Sigmoid colon (tissue), 7 donors: ENCODE data around the gene CPN2. TPM values are rescaled to one million over a fixed set of nuclear protein-coding genes. Genes with fewer than 3 reads are reported as not detected.

ENCODE experiments used
- DNase-seq: peaks from one replicate; pipeline ENCODE4 v3.0.0-alpha.2; 2019
- H3K27ac ChIP-seq, 4 donors: fragments of 200-600 bp; sonication (generic); one replicate each; pipeline ENCODE4 v1.5.1; 2016 to 2019; ENCODE audit warnings: mild to moderate bottlenecking in 1 of 4
- H3K27me3 ChIP-seq, 3 donors: fragments of 200-600 bp; sonication (generic); one replicate each; pipeline ENCODE4 v1.5.1; 2019; ENCODE audit warnings: mild to moderate bottlenecking in 1 of 3
- H3K36me3 ChIP-seq, 4 donors: fragments of 200-600 bp; sonication (generic); one replicate each; pipeline ENCODE4 v1.5.1; 2016 to 2019
- H3K4me1 ChIP-seq, 4 donors: fragments of 200-600 bp; sonication (generic); one replicate each; pipeline ENCODE4 v1.5.1; 2017 to 2019
- H3K4me3 ChIP-seq, 4 donors: fragments of 200-600 bp; sonication (generic); one replicate each; pipeline ENCODE4 v1.5.1; 2017 to 2019; ENCODE audit warnings: mild to moderate bottlenecking in 2 of 4, moderate library complexity in 1 of 4
- H3K9me3 ChIP-seq, 4 donors: fragments of 200-600 bp in 3 of 4; sonication (generic) in 3 of 4; one replicate each; pipeline versions ENCODE4 v1.5.1 to v1.6.1; 2013 to 2019
- EP300 ChIP-seq, 4 donors: sonication (generic); formaldehyde crosslinking; IDR thresholded peaks; one replicate each; pipeline ENCODE4 v1.6.1; 2017; ENCODE audit warnings: antibody characterized with exemption in 4 of 4
- POLR2A ChIP-seq, 2 donors: fragments of 450-650 bp; IDR thresholded peaks; one replicate each; pipeline ENCODE4 v1.6.1; 2016; ENCODE audit warnings: antibody characterized with exemption in 2 of 2, mild to moderate bottlenecking in 2 of 2, moderate library complexity in 2 of 2
- POLR2AphosphoS5 ChIP-seq, 4 donors: sonication (generic); formaldehyde crosslinking; IDR thresholded peaks; one replicate each; pipeline ENCODE4 v1.6.1; 2017; ENCODE audit warnings: antibody characterized with exemption in 4 of 4
- WGBS, 2 donors: extraction: QIAGEN DNeasy Blood & Tissue Kit; methylation state at CpG; one replicate each; pipeline ENCODE4 v1.1.7; 2013; 5-methylcytosine and 5-hydroxymethylcytosine counted together
- intact Hi-C: fragments of 100-400 bp; cut with DNase I; formaldehyde crosslinking; loops from one replicate; pipeline ENCODE4 v1.15.1; 2023
- polyA plus RNA-seq, 3 donors: library from polyadenylated mRNA; stranded (reverse); fragments of 200-250 nt; gene quantifications; one replicate each; pipeline ENCODE4 v1.2.3, GENCODE V29; 2013
- total RNA-seq, 4 donors: library from RNA; depleted of rRNA; stranded (reverse); fragments of >200 nt; gene quantifications; one replicate each; pipeline ENCODE4 v1.1.0, GENCODE V29; 2016
- TF ChIP-seq, protein P1 (sequence below), 4 experiments: fragments of 450-650 bp in 3 of 4; fragments of 200-600 bp in 1 of 4; IDR thresholded peaks; one replicate each; pipeline ENCODE4 v1.5.1; 2016 to 2019; ENCODE audit warnings: antibody characterized with exemption in 4 of 4, mild to moderate bottlenecking in 3 of 4, moderate library complexity in 2 of 4
- donor health status: healthy with polysubstance abuse.
- donor health status: Bipolar disorder and iron deficiency.
- donor health status: healthy.

Gene CPN2
- total and polyA plus RNA-seq, 7 donors = 0.01 TPM; not detected in 6

DNA sequence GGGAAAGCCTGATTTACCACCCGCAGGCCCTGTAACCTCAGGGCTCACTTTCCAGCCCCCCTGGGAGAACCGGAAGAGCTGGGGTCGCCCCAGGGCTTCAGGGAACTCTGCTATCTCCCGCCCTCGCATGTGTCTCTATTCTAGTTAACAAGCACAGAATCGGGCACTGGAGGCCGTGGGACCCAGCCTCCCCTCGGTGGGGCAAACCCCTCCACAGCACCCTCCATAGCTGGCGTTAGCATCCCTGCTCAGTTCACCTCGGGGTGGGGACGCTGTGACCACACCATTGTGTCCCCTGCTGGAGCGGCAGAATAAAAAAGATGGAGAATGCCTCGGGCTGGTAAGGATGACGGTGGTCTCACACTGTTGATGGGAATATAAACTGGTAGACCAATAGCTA, 21.9 kb upstream of the CPN2 start:
- WGBS, 2 donors = 93 to 95% methylated on average over 14 of the region's 14 CpGs
- DNase-seq = no peak
- intact Hi-C loops = no loop called here
- TF ChIP-seq, protein P1, sequence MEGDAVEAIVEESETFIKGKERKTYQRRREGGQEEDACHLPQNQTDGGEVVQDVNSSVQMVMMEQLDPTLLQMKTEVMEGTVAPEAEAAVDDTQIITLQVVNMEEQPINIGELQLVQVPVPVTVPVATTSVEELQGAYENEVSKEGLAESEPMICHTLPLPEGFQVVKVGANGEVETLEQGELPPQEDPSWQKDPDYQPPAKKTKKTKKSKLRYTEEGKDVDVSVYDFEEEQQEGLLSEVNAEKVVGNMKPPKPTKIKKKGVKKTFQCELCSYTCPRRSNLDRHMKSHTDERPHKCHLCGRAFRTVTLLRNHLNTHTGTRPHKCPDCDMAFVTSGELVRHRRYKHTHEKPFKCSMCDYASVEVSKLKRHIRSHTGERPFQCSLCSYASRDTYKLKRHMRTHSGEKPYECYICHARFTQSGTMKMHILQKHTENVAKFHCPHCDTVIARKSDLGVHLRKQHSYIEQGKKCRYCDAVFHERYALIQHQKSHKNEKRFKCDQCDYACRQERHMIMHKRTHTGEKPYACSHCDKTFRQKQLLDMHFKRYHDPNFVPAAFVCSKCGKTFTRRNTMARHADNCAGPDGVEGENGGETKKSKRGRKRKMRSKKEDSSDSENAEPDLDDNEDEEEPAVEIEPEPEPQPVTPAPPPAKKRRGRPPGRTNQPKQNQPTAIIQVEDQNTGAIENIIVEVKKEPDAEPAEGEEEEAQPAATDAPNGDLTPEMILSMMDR (IDR thresholded peaks at IDR 0.05) = no peak
- no peak for TF ChIP-seq EP300 (IDR thresholded peaks at IDR 0.05)
- TF ChIP-seq POLR2A (IDR thresholded peaks at IDR 0.05) = no peak
- no peak for TF ChIP-seq POLR2AphosphoS5 (IDR thresholded peaks at IDR 0.05)
- Histone ChIP-seq H3K27ac (no peak overlapping the region), H3K4me1 (peaks cover 0 to 6% (median 0%) of the 10 kb centered on the region in 4 donors), H3K36me3 (no peaks in the 10 kb centered on the region), H3K4me3 (no peak overlapping the region), H3K27me3 (peaks cover 0 to 28% (median 0%) of the 10 kb centered on the region in 3 donors), H3K9me3 (no peaks in the 10 kb centered on the region)

DNA sequence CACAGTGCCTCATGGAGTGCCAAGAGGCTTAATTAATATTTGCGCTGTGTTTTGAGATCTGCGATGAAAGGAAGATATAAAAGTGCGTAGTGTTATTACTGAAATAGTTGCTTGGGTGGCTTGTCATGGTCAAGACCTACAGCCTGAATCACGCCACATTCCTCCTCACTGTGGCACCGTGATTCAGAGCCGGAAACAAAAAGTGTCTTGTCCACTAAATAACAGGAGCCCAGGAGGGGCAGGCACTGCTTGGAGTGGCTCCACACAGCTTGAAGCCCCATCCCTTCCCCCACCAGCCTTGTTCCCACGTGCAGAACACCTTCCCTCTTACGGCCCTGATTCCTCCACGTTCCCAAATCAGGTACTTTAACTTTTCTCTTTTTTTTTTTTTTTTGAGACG, 19.6 kb upstream of the CPN2 start:
- no peaks in the 10 kb centered on the region for H3K36me3 ChIP-seq
- intact Hi-C loops = no loop called here
- no peak overlapping the region for H3K27ac ChIP-seq
- H3K4me1 ChIP-seq = peaks cover 0 to 6% (median 0%) of the 10 kb centered on the region in 4 donors
- no peaks in the 10 kb centered on the region for H3K9me3 ChIP-seq
- no peak for DNase-seq
- peaks cover 0 to 31% (median 0%) of the 10 kb centered on the region in 3 donors for H3K27me3 ChIP-seq
- TF ChIP-seq, protein P1 (IDR thresholded peaks at IDR 0.05) = no peak
- TF ChIP-seq POLR2A (IDR thresholded peaks at IDR 0.05) (no peak), EP300 (IDR thresholded peaks at IDR 0.05) (no peak), POLR2AphosphoS5 (IDR thresholded peaks at IDR 0.05) (no peak)
- 85 to 88% methylated on average over 10 of the region's 10 CpGs for WGBS, 2 donors
- no peak overlapping the region for H3K4me3 ChIP-seq

DNA sequence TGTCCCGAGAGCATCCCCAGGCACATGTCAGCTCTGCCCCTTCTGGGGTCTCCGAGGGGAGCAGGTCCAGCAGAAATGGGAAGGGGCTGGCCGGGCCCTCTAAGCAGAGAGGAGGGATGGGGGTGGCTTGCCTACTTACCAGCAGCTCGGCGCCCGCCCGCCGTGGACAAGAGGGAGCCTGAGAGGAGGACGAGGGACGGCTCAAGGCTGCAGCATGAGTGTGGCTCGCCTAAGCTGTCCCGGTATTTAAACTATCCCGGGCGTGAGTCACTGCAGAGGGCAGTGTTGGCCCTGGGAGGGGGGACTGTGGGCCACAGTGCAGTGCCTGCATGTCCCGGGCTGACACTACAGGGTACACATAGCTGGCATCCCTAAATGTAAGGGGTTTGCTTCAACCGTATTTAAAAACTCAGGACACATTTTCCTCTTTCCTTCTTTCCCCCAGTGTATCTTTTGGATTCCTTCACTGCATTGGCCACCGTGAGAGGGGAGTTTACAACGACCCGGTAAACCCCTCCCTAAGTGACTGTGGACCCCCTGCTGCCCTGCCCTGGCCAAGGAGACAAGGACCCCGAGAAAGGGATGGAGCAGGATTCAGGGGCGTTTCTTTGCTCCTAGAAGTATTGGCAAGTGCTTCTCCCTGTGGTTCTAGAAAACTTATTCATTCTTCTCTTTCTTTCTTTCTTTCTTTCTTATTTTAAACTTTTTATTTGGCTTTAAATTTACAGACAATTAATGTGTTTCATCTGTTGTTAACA, 18.6 kb upstream of the CPN2 start, which contains the start of gene LRRC15:
LRRC15 (minus strand) TSS at position 222 of the 758 bp plus-strand sequence. CDS start 8,700 bp downstream, outside the sequence.
- intact Hi-C loops = no loop called here
- Histone ChIP-seq H3K9me3 (no peaks in the 10 kb centered on the region), H3K27me3 (peaks cover 0 to 28% (median 0%) of the 10 kb centered on the region in 3 donors), H3K27ac (no peak within 1 kb of the TSS), H3K36me3 (no peaks in the 10 kb centered on the region), H3K4me1 (peaks cover 0 to 11% (median 3%) of the 10 kb centered on the region in 4 donors), H3K4me3 (no peak within 1 kb of the TSS)
- 16 to 24% methylated on average over 21 of the region's 21 CpGs for WGBS, 2 donors
- DNase-seq = no peak
- no peak for TF ChIP-seq POLR2A (IDR thresholded peaks at IDR 0.05)
- TF ChIP-seq EP300 (IDR thresholded peaks at IDR 0.05) = no peak
- TF ChIP-seq POLR2AphosphoS5 (IDR thresholded peaks at IDR 0.05) = no peak
- TF ChIP-seq, protein P1 (IDR thresholded peaks at IDR 0.05) = no peak

GRCh38 chr3:194368918-194369317, 17.8 kb upstream of the CPN2 start:
- no peak for DNase-seq
- Histone ChIP-seq H3K36me3 (no peaks in the 10 kb centered on the region), H3K27me3 (peaks cover 0 to 28% (median 0%) of the 10 kb centered on the region in 3 donors), H3K4me1 (peaks cover 0 to 18% (median 6%) of the 10 kb centered on the region in 4 donors), H3K9me3 (no peaks in the 10 kb centered on the region), H3K27ac (no peak overlapping the region), H3K4me3 (no peak overlapping the region)
- intact Hi-C loops = no loop called here
- 75 to 82% methylated on average over 6 of the region's 6 CpGs for WGBS, 2 donors
- TF ChIP-seq EP300 (IDR thresholded peaks at IDR 0.05) = no peak
- TF ChIP-seq, protein P1 (IDR thresholded peaks at IDR 0.05) = no peak
- TF ChIP-seq POLR2AphosphoS5 (IDR thresholded peaks at IDR 0.05) = no peak
- TF ChIP-seq POLR2A (IDR thresholded peaks at IDR 0.05) = no peak
